GM21529 (cell line): ENCODE data around the gene CBLIF.
"Not testable (repeated sequence)": the region's sequence is repeated elsewhere in the genome, so short reads cannot be mapped to it uniquely, and the experiment has no call there.

Experiments used
- ATAC-seq: cut with Tn5 transposase; IDR thresholded peaks from one replicate; pipeline ENCODE4 v1.9.1; 2021; ENCODE audit not compliant: unreplicated experiment

Gene CBLIF

GRCh38 chr11:59845399-59845798, at the start of gene CBLIF:
CBLIF (minus strand) TSS chr11:59845499; CDS start chr11:59845453, 46 bp downstream.
- ATAC-seq, result no peak

DNA sequence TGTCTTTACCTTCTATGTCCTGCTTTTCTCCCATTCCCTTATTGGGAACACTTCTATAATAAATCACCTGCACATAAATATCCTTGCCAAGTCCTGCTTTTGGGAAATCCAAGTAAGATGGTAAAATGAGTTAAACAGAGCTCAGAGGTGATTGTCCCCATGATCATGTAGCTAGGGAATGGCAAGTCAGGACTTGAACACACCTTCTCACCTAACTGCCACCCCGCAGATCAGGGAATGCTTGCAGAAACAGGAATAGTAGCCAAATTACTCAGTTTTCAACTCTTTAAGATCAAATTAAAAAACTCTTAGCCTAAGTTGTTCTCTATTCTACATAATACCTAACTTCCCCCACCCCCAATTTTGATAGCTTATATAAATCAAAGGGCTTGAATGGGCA, 49.3 kb upstream of the CBLIF start:
- no peak for ATAC-seq

DNA sequence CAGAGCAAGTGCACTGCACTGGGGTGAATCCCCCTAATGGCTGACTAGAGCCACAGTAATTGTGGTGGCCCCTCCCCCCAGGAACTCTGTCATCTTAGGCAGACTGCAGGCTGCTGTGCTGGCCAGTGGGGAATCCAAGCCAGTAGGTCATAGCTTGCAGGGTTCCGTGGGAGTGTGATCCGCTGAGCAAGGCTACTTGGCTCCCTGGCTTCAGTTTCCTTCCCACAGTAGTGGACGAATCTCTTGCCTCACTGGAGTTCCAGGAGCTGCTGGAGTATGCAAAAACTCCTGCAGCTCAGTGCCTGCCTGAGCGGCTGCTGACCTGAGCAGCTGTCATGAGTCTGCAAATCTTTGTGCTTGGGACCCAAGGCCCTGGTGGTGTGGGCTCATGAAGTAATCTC, 46.5 kb upstream of the CBLIF start:
- ATAC-seq, result no peak

DNA sequence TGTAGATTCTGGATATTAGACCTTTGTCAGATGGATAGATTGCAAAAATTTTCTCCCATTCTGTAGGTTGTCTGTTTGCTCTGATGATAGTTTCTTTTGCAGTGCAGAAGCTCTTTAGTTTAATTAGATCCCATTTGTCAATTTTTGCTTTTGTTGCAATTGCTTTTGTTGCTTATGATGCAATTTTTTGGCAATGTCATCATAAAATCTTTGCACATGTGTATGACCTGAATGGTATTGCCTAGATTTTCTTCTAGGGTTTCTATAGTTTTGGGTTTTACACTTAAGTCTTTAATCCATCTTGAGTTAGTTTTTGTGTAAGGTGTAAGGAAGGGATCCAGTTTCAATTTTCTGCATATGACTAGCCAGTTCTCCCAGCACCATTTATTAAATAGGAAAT, 41.9 kb upstream of the CBLIF start:
- not testable (repeated sequence) for ATAC-seq

GRCh38 chr11:59883597-59883996, 38.3 kb upstream of the CBLIF start:
- no peak for ATAC-seq

- no peak for ATAC-seq
Measured at GRCh38 chr11:59879567-59879966, 34.3 kb upstream of the CBLIF start.

- ATAC-seq, result no peak
Measured at GRCh38 chr11:59878575-59878974, 33.3 kb upstream of the CBLIF start, which contains the start of gene OOSP3. OOSP3 (plus strand) TSS chr11:59878782; CDS start chr11:59878809, 27 bp downstream.

- ATAC-seq, result no peak
Measured at GRCh38 chr11:59877784-59878183, 32.5 kb upstream of the CBLIF start.

DNA sequence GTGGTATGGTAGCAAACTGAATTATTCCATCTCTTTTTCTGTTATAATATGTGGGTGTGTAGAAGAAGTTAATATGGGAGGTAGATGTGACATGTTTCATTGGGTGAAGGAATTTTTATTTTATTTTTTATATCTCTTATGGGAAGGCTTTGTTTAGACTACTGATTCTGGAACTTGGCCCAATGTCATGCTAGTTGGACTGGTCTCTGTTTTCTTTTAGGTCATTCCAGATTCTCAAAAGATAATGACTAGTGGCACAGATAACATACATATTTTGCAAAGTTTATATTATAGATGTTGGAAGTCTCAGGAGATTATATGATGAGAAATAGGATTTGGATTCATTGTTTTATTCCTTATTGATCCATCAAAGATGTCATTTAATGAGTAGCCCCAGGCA, 32.0 kb upstream of the CBLIF start:
- no peak for ATAC-seq

DNA sequence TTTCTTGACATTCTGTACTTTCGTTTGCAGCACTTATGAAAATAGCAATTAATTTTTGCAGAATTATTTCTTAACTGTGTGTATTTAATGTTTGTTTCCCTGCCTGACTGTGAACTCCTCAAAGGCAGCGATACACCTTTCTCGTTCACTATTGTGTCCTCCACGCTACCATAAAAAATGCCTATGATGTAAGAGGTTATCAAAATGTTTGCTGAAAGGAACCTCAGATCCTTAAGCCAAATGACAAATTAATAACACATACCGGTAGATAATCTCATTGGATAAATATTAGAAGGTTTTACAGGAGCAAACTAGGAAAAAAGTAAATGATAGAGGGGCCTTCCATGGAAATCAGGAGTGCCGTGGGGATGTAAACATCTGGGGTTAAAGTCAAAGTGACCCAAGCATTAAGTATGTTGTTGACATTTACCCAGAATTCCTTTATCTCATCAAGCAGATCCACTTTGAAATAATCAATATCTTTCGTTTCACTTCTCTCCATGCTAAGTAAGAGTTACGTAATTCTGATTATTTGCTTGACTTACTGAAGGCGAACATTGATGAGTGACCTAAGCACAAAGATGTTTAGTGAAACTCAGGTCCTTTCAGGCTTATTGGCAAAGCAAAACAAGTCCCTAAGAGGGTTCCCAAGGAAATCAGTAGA, 30.7 kb upstream of the CBLIF start:
- no peak for ATAC-seq

GRCh38 chr11:59872076-59872475, 26.8 kb upstream of the CBLIF start:
- ATAC-seq, result no peak

- ATAC-seq, result no peak
Measured at GRCh38 chr11:59867946-59868345, 22.6 kb upstream of the CBLIF start.

- ATAC-seq, result no peak
Measured at GRCh38 chr11:59866836-59867235, 21.5 kb upstream of the CBLIF start.

DNA sequence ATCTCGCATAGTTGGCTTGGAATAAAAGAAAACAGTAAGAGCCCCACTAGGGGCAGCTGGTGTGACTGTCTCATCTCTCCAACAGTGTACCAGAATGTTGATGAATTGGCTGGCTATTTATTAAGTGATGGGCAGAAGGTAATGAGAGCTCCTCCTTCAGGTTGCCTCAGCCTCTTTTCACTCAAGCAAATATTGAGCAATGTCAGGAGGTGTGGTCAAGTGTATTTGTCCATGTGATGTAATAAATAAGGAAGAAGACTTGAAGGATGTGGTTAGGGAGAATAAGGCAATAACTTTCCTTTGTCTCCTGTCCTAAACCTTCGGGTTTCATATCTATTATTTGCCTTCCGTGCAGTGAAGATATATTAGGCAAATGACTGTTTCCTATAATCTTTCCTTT, 21.1 kb upstream of the CBLIF start, which contains the start of gene TCN1:
Gene TCN1, minus strand, starts transcription at position 91 of the 400 bp plus-strand sequence. Its CDS starts 17 bp downstream, at position 74.
- ATAC-seq, result no peak

DNA sequence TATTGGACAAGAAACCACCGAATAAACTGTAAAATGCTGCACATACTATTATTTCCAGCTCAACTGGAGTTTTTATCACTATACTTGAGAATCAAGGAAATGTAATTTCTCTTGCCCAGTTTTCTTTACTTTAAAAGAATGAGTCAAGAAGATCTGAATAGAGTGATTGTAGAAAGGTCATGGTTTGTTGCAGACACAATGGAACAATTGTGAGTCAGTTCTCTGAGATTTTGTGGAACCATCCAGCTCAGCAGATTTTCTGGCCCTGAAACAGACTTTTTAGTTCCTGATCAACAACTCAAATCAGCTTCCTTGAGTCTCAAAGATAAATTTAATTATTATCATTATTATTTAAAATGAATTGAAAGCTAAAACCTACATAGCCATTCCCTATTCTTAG, 19.7 kb upstream of the CBLIF start:
- no peak for ATAC-seq

DNA sequence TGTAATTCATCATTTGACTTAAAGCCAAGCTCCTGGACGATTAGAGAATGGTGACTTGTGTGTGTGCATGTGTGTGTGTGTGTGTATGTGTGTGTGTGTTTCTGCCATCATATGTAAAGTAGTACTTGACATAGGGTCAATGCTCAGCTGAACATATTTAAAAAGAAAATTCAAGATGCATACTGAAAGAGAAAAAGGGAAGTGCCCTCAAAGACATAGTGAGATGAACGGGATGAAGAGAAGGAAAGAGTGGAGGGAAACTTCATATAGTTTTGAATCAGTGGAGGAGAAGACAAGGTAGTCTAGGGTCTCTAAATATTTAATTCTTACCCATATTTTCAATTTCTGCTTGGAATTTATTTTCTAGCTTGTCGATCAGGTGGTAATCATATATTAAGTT, 17.0 kb upstream of the CBLIF start:
- ATAC-seq, result no peak

GRCh38 chr11:59859673-59860072, 14.4 kb upstream of the CBLIF start:
- ATAC-seq, result no peak

GRCh38 chr11:59857439-59858434, 12.4 kb upstream of the CBLIF start:
- no peak for ATAC-seq

GRCh38 chr11:59854871-59855270, 9.6 kb upstream of the CBLIF start:
- ATAC-seq, result no peak

DNA sequence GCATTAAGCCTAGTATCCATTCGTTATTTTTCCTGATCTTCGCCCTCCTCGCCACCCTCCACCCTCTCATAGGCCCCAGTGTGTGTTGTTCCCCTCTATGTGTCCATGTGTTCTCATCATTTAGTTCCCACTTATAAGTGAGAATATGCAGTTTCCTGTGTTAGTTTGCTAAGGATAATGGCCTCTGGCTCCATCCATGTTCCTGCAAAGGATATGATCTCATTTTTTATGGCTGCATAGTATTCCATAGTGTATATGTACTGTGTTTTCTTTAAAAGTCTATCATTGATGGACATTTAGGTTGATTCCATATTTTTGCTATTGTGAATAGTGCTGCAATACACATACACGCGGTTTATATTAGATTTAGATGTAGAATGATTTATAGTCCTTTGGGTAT, 6.1 kb upstream of the CBLIF start:
- ATAC-seq, result not testable (repeated sequence)

- ATAC-seq, result not testable (repeated sequence)
Measured at GRCh38 chr11:59849551-59849950, 4.3 kb upstream of the CBLIF start.

GRCh38 chr11:59849129-59849528, 3.8 kb upstream of the CBLIF start:
- ATAC-seq, result no peak
